Astrocyte (in vitro differentiated cells and primary cell): Measurements from ENCODE around the gene CDC42EP4. TPM values are rescaled to one million over a fixed set of nuclear protein-coding genes. Genes with fewer than 3 reads are reported as not detected.
A peak's percentile ranks its signal among the peaks of the same experiment; 100 is the strongest.
"Not testable (repeated sequence)": the region's sequence is repeated elsewhere in the genome, so short reads cannot be mapped to it uniquely, and the experiment has no call there.

ENCODE experiments used
- DNase-seq: peaks from one replicate; pipeline ENCODE4 v3.0.0-alpha.2; 2010; ENCODE audit warnings: low read depth
- FAIRE-seq: peaks from 2 replicates; lab custom pipeline; 2011; peaks lifted over from hg19 to GRCh38; lab: Jason Lieb, UNC
- H2AFZ ChIP-seq: 2 replicates; pipeline ENCODE4 v1.6.0; 2012; ENCODE audit warnings: low read depth, low read length, inconsistent platforms
- H3K27ac ChIP-seq: 2 replicates; pipeline ENCODE4 v1.5.1; 2011; ENCODE audit warnings: low read depth, low read length, inconsistent platforms
- H3K27me3 ChIP-seq: 2 replicates; pipeline ENCODE4 v1.6.0; 2011; ENCODE audit warnings: low read length, inconsistent platforms; ENCODE audit not compliant: insufficient read depth
- H3K36me3 ChIP-seq: 2 replicates; pipeline ENCODE4 v1.5.1; 2011; ENCODE audit warnings: low read length, inconsistent platforms; ENCODE audit not compliant: insufficient read depth
- H3K4me1 ChIP-seq: 2 replicates; pipeline ENCODE4 v1.5.1; 2011; ENCODE audit warnings: low read length, inconsistent platforms; ENCODE audit not compliant: insufficient read depth
- H3K4me2 ChIP-seq: 2 replicates; pipeline ENCODE4 v1.6.0; 2012; ENCODE audit warnings: low read length, inconsistent platforms
- H3K4me3 ChIP-seq: 2 replicates; pipeline ENCODE4 v1.5.1; 2011; ENCODE audit warnings: low read depth, mild to moderate bottlenecking, low read length, inconsistent platforms; ENCODE audit not compliant: insufficient read depth
- H3K79me2 ChIP-seq: 2 replicates; pipeline ENCODE4 v1.6.0; 2012; ENCODE audit warnings: mild to moderate bottlenecking, low read length, inconsistent platforms; ENCODE audit not compliant: insufficient read depth
- H3K9ac ChIP-seq: 2 replicates; pipeline ENCODE4 v1.6.0; 2012; ENCODE audit warnings: mild to moderate bottlenecking, low read length, inconsistent platforms
- H3K9me3 ChIP-seq: 2 replicates; pipeline ENCODE4 v1.5.1; 2012; ENCODE audit warnings: low read depth, mild to moderate bottlenecking, low read length, inconsistent platforms; ENCODE audit not compliant: insufficient read depth
- H4K20me1 ChIP-seq: 2 replicates; pipeline ENCODE4 v1.6.0; 2012; ENCODE audit warnings: low read length, inconsistent platforms; ENCODE audit not compliant: insufficient read depth
- H3K27ac Mint-ChIP-seq: one replicate; pipeline ENCODE4 v1.8.0; 2021; ENCODE audit warnings: mild to moderate bottlenecking, mixed read lengths; ENCODE audit not compliant: unreplicated experiment
- H3K27me3 Mint-ChIP-seq: one replicate; pipeline ENCODE4 v1.8.0; 2021; ENCODE audit warnings: low read depth, mixed read lengths; ENCODE audit not compliant: unreplicated experiment
- H3K36me3 Mint-ChIP-seq: one replicate; pipeline ENCODE4 v1.8.0; 2021; ENCODE audit warnings: low read depth, mixed read lengths; ENCODE audit not compliant: unreplicated experiment
- H3K4me1 Mint-ChIP-seq: one replicate; pipeline ENCODE4 v1.8.0; 2021; ENCODE audit warnings: low read depth, mixed read lengths; ENCODE audit not compliant: unreplicated experiment
- H3K4me3 Mint-ChIP-seq: one replicate; pipeline ENCODE4 v1.8.0; 2021; ENCODE audit warnings: mild to moderate bottlenecking, moderate library complexity, mixed read lengths; ENCODE audit not compliant: unreplicated experiment
- H3K9me3 Mint-ChIP-seq: one replicate; pipeline ENCODE4 v1.8.0; 2021; ENCODE audit warnings: mild to moderate bottlenecking, mixed read lengths; ENCODE audit not compliant: unreplicated experiment
- EZH2 ChIP-seq: IDR thresholded peaks from 2 replicates; pipeline ENCODE4 v1.6.1; 2012; ENCODE audit warnings: mild to moderate bottlenecking, low read length, inconsistent platforms; ENCODE audit not compliant: insufficient read depth
- total RNA-seq: library from RNA; stranded (reverse); gene quantifications from 2 replicates; pipeline ENCODE4 v1.2.1, GENCODE V29; 2021
- TF ChIP-seq, protein P1 (sequence below): IDR thresholded peaks from 2 replicates; pipeline ENCODE4 v1.5.1; 2011; ENCODE audit warnings: low read depth, mild to moderate bottlenecking, inconsistent platforms, low read length, moderate library complexity; ENCODE audit not compliant: insufficient read depth

CDC42EP4 gene
- total RNA-seq, 1 donor from 2014 or later: 15.8 TPM

- Histone ChIP-seq H3K27me3 (no peaks in the 10 kb centered on the region), H3K79me2 (no peaks in the 10 kb centered on the region), H3K4me3 (no peak overlapping the region), H3K9ac (no peak overlapping the region), H3K27ac (no peak overlapping the region), H3K36me3 (no peaks in the 10 kb centered on the region), H4K20me1 (no peaks in the 10 kb centered on the region), H3K4me2 (no peak overlapping the region), H3K9me3 (no peaks in the 10 kb centered on the region), H3K4me1 (peaks cover 16% of the 10 kb centered on the region), H2AFZ (no peak overlapping the region)
- FAIRE-seq (no peak), DNase-seq (no peak)
- Mint-ChIP-seq H3K27ac (no peak overlapping the region), H3K27me3 (peaks cover 15% of the 10 kb centered on the region), H3K9me3 (no peaks in the 10 kb centered on the region), H3K4me1 (peaks cover 8% of the 10 kb centered on the region), H3K36me3 (no peaks in the 10 kb centered on the region), H3K4me3 (no peak overlapping the region)
- TF ChIP-seq EZH2: no peak
Observed at GRCh38 chr17:73265646-73266640, 45.9 kb downstream of the CDC42EP4 start.

DNA sequence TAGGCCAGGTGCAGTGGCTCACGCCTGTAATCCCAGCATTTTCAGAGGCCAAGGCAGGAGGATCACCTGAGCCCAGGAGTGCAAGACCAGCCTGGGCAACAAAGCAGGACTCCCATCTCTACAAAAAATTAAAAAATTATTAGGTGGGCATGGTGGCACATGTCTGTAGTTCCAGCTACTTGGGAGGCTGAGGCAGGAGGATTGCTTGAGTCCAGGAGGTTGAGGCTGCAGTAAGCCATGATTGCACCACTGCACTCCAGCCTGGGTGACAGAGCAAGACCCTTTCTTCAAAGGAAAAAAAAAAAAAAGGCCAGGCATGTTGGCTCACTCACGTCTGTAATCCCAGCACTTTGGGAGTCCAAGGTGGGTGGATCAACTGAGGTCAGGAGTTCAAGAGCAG, 47.4 kb downstream of the CDC42EP4 start:
- not testable (repeated sequence) for H3K4me3 ChIP-seq, H3K79me2 ChIP-seq, H3K4me3 Mint-ChIP-seq, H2AFZ ChIP-seq, H3K27ac ChIP-seq, H3K27ac Mint-ChIP-seq, H3K9me3 ChIP-seq, H3K9ac ChIP-seq, H3K4me1 Mint-ChIP-seq, DNase-seq, H3K4me2 ChIP-seq, H3K36me3 ChIP-seq, H3K36me3 Mint-ChIP-seq, H4K20me1 ChIP-seq, H3K9me3 Mint-ChIP-seq, H3K27me3 ChIP-seq, FAIRE-seq
- H3K27me3 Mint-ChIP-seq: peaks cover 15% of the 10 kb centered on the region
- peaks cover 16% of the 10 kb centered on the region for H3K4me1 ChIP-seq

GRCh38 chr17:73262676-73263642, 48.8 kb downstream of the CDC42EP4 start:
- no peaks in the 10 kb centered on the region for H3K27me3 ChIP-seq
- no peak overlapping the region for H3K27ac Mint-ChIP-seq
- peaks cover 18% of the 10 kb centered on the region for H3K27me3 Mint-ChIP-seq
- H3K9ac ChIP-seq: no peak overlapping the region
- H3K9me3 ChIP-seq: no peaks in the 10 kb centered on the region
- H4K20me1 ChIP-seq: no peaks in the 10 kb centered on the region
- TF ChIP-seq EZH2: no peak
- TF ChIP-seq, protein P1, sequence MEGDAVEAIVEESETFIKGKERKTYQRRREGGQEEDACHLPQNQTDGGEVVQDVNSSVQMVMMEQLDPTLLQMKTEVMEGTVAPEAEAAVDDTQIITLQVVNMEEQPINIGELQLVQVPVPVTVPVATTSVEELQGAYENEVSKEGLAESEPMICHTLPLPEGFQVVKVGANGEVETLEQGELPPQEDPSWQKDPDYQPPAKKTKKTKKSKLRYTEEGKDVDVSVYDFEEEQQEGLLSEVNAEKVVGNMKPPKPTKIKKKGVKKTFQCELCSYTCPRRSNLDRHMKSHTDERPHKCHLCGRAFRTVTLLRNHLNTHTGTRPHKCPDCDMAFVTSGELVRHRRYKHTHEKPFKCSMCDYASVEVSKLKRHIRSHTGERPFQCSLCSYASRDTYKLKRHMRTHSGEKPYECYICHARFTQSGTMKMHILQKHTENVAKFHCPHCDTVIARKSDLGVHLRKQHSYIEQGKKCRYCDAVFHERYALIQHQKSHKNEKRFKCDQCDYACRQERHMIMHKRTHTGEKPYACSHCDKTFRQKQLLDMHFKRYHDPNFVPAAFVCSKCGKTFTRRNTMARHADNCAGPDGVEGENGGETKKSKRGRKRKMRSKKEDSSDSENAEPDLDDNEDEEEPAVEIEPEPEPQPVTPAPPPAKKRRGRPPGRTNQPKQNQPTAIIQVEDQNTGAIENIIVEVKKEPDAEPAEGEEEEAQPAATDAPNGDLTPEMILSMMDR: no peak
- no peak for FAIRE-seq
- no peaks in the 10 kb centered on the region for H3K79me2 ChIP-seq
- no peaks in the 10 kb centered on the region for H3K9me3 Mint-ChIP-seq
- H3K27ac ChIP-seq: no peak overlapping the region
- H3K4me1 Mint-ChIP-seq: peaks cover 8% of the 10 kb centered on the region
- H3K4me3 Mint-ChIP-seq: no peak overlapping the region
- H3K4me3 ChIP-seq: no peak overlapping the region
- no peaks in the 10 kb centered on the region for H3K36me3 ChIP-seq
- peak overlapping the region; percentile 67 for H3K4me2 ChIP-seq
- H2AFZ ChIP-seq: peak overlapping the region; percentile 26
- no peak for DNase-seq
- H3K36me3 Mint-ChIP-seq: no peaks in the 10 kb centered on the region
- H3K4me1 ChIP-seq: peaks cover 16% of the 10 kb centered on the region
